HepG2 (cell line): ENCODE measurements around the gene LSR. TPM values are rescaled to one million over a fixed set of nuclear protein-coding genes. Genes with fewer than 3 reads are reported as not detected.
A peak's percentile ranks its signal among the peaks of the same experiment; 100 is the strongest.

Source experiments
- ATAC-seq: fragments of 200-7000 bp; cut with Tn5 transposase; 3 replicates; pipeline ENCODE4 v1.9.1; 2020; ENCODE audit warnings: mild to moderate bottlenecking, moderate library complexity
- BruUV-seq: library from RNA; stranded (reverse); fragments of 400-500 nt; replicated peaks from 2 replicates; lab custom pipeline; 2021; lab: Mats Ljungman, UMichigan
- CTCF ChIA-PET: fragments of 300-600 bp; formaldehyde crosslinking; extraction: SDS; loops from one replicate; lab custom pipeline; 2021; ENCODE audit warnings: low total read pairs, inconsistent platforms, low intra/inter-chr PET ratio; lab: Yijun Ruan, JAX
- POLR2A ChIA-PET: fragments of 350-600 bp; sonication (Branson Sonifier 250); formaldehyde crosslinking; loops from one replicate; lab custom pipeline; 2020; ENCODE audit warnings: antibody characterized with exemption, inconsistent platforms; lab: Yijun Ruan, JAX
- DNase-seq: peaks from one replicate; pipeline ENCODE4 v3.0.0-alpha.2; 2015; ENCODE audit warnings: low spot score
- FAIRE-seq: peaks from 3 replicates; lab custom pipeline; 2011; peaks lifted over from hg19 to GRCh38; lab: Jason Lieb, UNC
- H2AFZ ChIP-seq: one replicate; pipeline ENCODE4 v1.6.1; 2011; ENCODE audit warnings: low read length, inconsistent platforms
- H3K27ac ChIP-seq: fragments of 300-600 bp; 3 replicates; pipeline ENCODE4 v1.8.0; 2011; ENCODE audit warnings: mixed run types, mild to moderate bottlenecking, mixed read lengths, low read length, inconsistent platforms; ENCODE audit not compliant: insufficient read depth; ENCODE audit errors: extremely low read length
- H3K27me3 ChIP-seq, 2 experiments: fragments of 200-600 bp in 1 of 2; 2 replicates in 1 of 2; 3 replicates in 1 of 2; pipeline versions ENCODE4 v1.6.0 to v1.8.0; 2011; ENCODE audit warnings: low read length in 2 of 2, mild to moderate bottlenecking in 2 of 2, moderate library complexity in 2 of 2, inconsistent platforms in 1 of 2; ENCODE audit not compliant: insufficient read depth in 2 of 2, control insufficient read depth in 1 of 2
- H3K36me3 ChIP-seq, 2 experiments: fragments of 200-600 bp in 1 of 2; replicated peaks in 1 of 2; 2 replicates in 1 of 2; 3 replicates in 1 of 2; pipeline versions ENCODE4 v1.5.1 to v1.8.0; 2011; ENCODE audit warnings: low read length in 2 of 2, inconsistent platforms in 1 of 2; ENCODE audit not compliant: insufficient read depth in 2 of 2, control insufficient read depth in 1 of 2
- H3K4me1 ChIP-seq: 2 replicates; pipeline ENCODE4 v1.5.1; 2012; ENCODE audit warnings: low read length, inconsistent platforms; ENCODE audit not compliant: insufficient read depth
- H3K4me2 ChIP-seq: 2 replicates; pipeline ENCODE4 v1.6.0; 2011; ENCODE audit warnings: low read depth, low read length, inconsistent platforms
- H3K4me3 ChIP-seq, 3 experiments: fragments of 200-600 bp in 1 of 3; sonication (generic), shearing (Covaris generic) in 1 of 3; replicated peaks in 1 of 3; 2 replicates each; pipeline ENCODE4 v1.5.1; 2011 to 2016; ENCODE audit warnings: low read length in 3 of 3, inconsistent platforms in 2 of 3, low read depth in 2 of 3, mild to moderate bottlenecking in 2 of 3, control low read depth in 1 of 3, mixed read lengths in 1 of 3; ENCODE audit not compliant: insufficient read depth in 1 of 3
- H3K79me2 ChIP-seq: one replicate; pipeline ENCODE4 v1.6.1; 2011; ENCODE audit warnings: low read length, inconsistent platforms; ENCODE audit not compliant: insufficient read depth
- H3K9ac ChIP-seq: 2 replicates; pipeline ENCODE4 v1.6.0; 2011; ENCODE audit warnings: mild to moderate bottlenecking, low read depth, low read length, inconsistent platforms; ENCODE audit not compliant: insufficient read depth
- H3K9me3 ChIP-seq: 2 replicates; pipeline ENCODE4 v1.5.1; 2012; ENCODE audit warnings: mild to moderate bottlenecking, low read length
- H4K20me1 ChIP-seq: 2 replicates; pipeline ENCODE4 v1.6.0; 2011; ENCODE audit warnings: inconsistent platforms, mild to moderate bottlenecking, low read length, moderate library complexity; ENCODE audit not compliant: insufficient read depth
- BCL3 ChIP-seq: sonication (generic); formaldehyde crosslinking; IDR thresholded peaks from 2 replicates; pipeline ENCODE4 v1.5.1; 2020; ENCODE audit warnings: mild to moderate bottlenecking, missing genetic modification reagents, moderate library complexity
- SKI ChIP-seq: fragments of 450-650 bp; IDR thresholded peaks from one replicate; pipeline ENCODE4 v1.6.1; 2018; ENCODE audit warnings: mild to moderate bottlenecking; ENCODE audit not compliant: partially characterized antibody
- ZNF572 ChIP-seq: sonication (generic); formaldehyde crosslinking; IDR thresholded peaks from 2 replicates; pipeline ENCODE4 v1.5.1; 2020; ENCODE audit warnings: mild to moderate bottlenecking, missing genetic modification reagents
- ZNF841 ChIP-seq: sonication (generic); formaldehyde crosslinking; IDR thresholded peaks from 2 replicates; pipeline ENCODE4 v1.8.1; 2023; ENCODE audit warnings: missing genetic modification reagents, borderline replicate concordance
- WGBS: methylation state at CpG from one replicate; pipeline ENCODE4 v1.1.6; 2017; ENCODE audit warnings: low lambda C conversion rate; 5-methylcytosine and 5-hydroxymethylcytosine counted together
- in situ Hi-C: cut with HindIII; loops from 2 replicates; pipeline ENCODE4 v1.10.0; 2017; ENCODE audit warnings: low pct_unique_long_range_greater_than_20kb; ENCODE audit not compliant: extremely low pct_ligation_motif_present
- intact Hi-C: fragments of 100-400 bp; cut with micrococcal nuclease; formaldehyde crosslinking; loops from one replicate; pipeline ENCODE4 v1.10.0; 2022; ENCODE audit not compliant: unreplicated experiment
- polyA plus RNA-seq, 8 experiments: library from polyadenylated mRNA; depleted of rRNA in 3 of 8; stranded (reverse) in 7 of 8; unstranded in 1 of 8; fragments of >200 nt; fragmentation: Illumina TruSeq in 4 of 8; extraction: Trizol in 4 of 8; gene quantifications; 2 replicates each; pipeline versions ENCODE4 v1.2.1 to v1.2.3, GENCODE V29; 2011 to 2016; ENCODE audit warnings: low read depth in 4 of 8, missing spikeins in 1 of 8, mixed read lengths in 1 of 8; ENCODE audit not compliant: insufficient read depth in 1 of 8
- total RNA-seq, 5 experiments: library from RNA; depleted of rRNA; stranded (reverse); fragments of >200 nt; fragmentation: Illumina TruSeq; extraction: Trizol; gene quantifications; 2 replicates each; pipeline ENCODE4 v1.2.3, GENCODE V29; 2016; ENCODE audit warnings: low read depth in 1 of 5
- TF ChIP-seq, protein P1 (sequence below), 2 experiments: sonication (generic) in 1 of 2; formaldehyde crosslinking in 1 of 2; IDR thresholded peaks; 2 replicates each; pipeline versions ENCODE4 v1.5.1 to v1.6.1; 2011 to 2020; ENCODE audit warnings: borderline replicate concordance in 1 of 2, low read depth in 1 of 2, low read length in 1 of 2, mild to moderate bottlenecking in 1 of 2, missing genetic modification reagents in 1 of 2, moderate library complexity in 1 of 2
- TF ChIP-seq, protein P2 (sequence below): sonication (generic); formaldehyde crosslinking; IDR thresholded peaks from 2 replicates; pipeline ENCODE4 v1.5.0; 2020; ENCODE audit warnings: mild to moderate bottlenecking, missing genetic modification reagents, borderline replicate concordance
- TF ChIP-seq, protein P3 (sequence below): sonication (generic); formaldehyde crosslinking; IDR thresholded peaks from 2 replicates; pipeline ENCODE4 v1.8.1; 2023; ENCODE audit warnings: mild to moderate bottlenecking, inconsistent platforms, moderate library complexity, missing genetic modification reagents, borderline replicate concordance

The LSR gene
- total and polyA plus RNA-seq, 2 of the 13 experiments (the other 11 are each of a cell fraction or from before 2014, with no cell fraction given), result 29.2 to 79.2 TPM

- Histone ChIP-seq H3K79me2 (peaks cover 18% of the 10 kb centered on the region), H3K4me2 (peak within 1 kb of the TSS; percentile 68), H3K9ac (peak within 1 kb of the TSS; percentile 79), H3K36me3 (peaks cover 18 to 51% of the 10 kb centered on the region in 2 experiments), H3K4me3 (peak within 1 kb of the TSS; percentile 79 to 97 (median 79)), H3K4me1 (peaks cover 20% of the 10 kb centered on the region), H4K20me1 (no peaks in the 10 kb centered on the region), H2AFZ (no peak within 1 kb of the TSS), H3K27me3 (no peaks in the 10 kb centered on the region), H3K9me3 (no peaks in the 10 kb centered on the region), H3K27ac (peak within 1 kb of the TSS; percentile 92)
- in situ Hi-C loops (no loop called here), intact Hi-C loops (loop anchor here (1.0 to 5.0 kb wide), 2 partner anchors 15 to 189 kb away; no protein-coding TSS in a partner anchor)
- DNase-seq (peak; percentile 72), ATAC-seq (no peak), FAIRE-seq (no peak)
- WGBS, result 0% methylated on average over 15 of the region's 126 CpGs
- BruUV-seq, result no TSS peak
- ChIA-PET POLR2A (interaction anchor here (0.6 to 2.1 kb wide), 7 partner anchors 10 to 434 kb away, joined by 3 to 10 read pairs (median 3); partner anchors contain the start of gene HAMP), CTCF (interaction anchor here (0.7 to 1.6 kb wide), 3 partner anchors 20 to 84 kb away, joined by 3 to 9 read pairs (median 4); partner anchors contain the start of gene LSR)
- TF ChIP-seq, protein P1, sequence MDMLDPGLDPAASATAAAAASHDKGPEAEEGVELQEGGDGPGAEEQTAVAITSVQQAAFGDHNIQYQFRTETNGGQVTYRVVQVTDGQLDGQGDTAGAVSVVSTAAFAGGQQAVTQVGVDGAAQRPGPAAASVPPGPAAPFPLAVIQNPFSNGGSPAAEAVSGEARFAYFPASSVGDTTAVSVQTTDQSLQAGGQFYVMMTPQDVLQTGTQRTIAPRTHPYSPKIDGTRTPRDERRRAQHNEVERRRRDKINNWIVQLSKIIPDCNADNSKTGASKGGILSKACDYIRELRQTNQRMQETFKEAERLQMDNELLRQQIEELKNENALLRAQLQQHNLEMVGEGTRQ (IDR thresholded peaks at IDR 0.05; ENCODE audit: low read depth, low read length), result peak; percentile 39; the same call in 1 of the 2 replicates
- TF ChIP-seq, protein P1 (CRISPR knock-in tag; IDR thresholded peaks at IDR 0.05; ENCODE audit: borderline replicate concordance), result no peak
- TF ChIP-seq, protein P2, sequence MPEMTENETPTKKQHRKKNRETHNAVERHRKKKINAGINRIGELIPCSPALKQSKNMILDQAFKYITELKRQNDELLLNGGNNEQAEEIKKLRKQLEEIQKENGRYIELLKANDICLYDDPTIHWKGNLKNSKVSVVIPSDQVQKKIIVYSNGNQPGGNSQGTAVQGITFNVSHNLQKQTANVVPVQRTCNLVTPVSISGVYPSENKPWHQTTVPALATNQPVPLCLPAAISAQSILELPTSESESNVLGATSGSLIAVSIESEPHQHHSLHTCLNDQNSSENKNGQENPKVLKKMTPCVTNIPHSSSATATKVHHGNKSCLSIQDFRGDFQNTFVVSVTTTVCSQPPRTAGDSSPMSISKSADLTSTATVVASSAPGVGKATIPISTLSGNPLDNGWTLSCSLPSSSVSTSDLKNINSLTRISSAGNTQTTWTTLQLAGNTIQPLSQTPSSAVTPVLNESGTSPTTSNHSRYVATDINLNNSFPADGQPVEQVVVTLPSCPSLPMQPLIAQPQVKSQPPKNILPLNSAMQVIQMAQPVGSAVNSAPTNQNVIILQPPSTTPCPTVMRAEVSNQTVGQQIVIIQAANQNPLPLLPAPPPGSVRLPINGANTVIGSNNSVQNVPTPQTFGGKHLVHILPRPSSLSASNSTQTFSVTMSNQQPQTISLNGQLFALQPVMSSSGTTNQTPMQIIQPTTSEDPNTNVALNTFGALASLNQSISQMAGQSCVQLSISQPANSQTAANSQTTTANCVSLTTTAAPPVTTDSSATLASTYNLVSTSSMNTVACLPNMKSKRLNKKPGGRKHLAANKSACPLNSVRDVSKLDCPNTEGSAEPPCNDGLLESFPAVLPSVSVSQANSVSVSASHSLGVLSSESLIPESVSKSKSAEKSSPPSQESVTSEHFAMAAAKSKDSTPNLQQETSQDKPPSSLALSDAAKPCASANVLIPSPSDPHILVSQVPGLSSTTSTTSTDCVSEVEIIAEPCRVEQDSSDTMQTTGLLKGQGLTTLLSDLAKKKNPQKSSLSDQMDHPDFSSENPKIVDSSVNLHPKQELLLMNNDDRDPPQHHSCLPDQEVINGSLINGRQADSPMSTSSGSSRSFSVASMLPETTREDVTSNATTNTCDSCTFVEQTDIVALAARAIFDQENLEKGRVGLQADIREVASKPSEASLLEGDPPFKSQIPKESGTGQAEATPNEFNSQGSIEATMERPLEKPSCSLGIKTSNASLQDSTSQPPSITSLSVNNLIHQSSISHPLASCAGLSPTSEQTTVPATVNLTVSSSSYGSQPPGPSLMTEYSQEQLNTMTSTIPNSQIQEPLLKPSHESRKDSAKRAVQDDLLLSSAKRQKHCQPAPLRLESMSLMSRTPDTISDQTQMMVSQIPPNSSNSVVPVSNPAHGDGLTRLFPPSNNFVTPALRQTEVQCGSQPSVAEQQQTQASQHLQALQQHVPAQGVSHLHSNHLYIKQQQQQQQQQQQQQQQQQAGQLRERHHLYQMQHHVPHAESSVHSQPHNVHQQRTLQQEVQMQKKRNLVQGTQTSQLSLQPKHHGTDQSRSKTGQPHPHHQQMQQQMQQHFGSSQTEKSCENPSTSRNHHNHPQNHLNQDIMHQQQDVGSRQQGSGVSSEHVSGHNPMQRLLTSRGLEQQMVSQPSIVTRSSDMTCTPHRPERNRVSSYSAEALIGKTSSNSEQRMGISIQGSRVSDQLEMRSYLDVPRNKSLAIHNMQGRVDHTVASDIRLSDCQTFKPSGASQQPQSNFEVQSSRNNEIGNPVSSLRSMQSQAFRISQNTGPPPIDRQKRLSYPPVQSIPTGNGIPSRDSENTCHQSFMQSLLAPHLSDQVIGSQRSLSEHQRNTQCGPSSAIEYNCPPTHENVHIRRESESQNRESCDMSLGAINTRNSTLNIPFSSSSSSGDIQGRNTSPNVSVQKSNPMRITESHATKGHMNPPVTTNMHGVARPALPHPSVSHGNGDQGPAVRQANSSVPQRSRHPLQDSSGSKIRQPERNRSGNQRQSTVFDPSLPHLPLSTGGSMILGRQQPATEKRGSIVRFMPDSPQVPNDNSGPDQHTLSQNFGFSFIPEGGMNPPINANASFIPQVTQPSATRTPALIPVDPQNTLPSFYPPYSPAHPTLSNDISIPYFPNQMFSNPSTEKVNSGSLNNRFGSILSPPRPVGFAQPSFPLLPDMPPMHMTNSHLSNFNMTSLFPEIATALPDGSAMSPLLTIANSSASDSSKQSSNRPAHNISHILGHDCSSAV (CRISPR knock-in tag), result no peak
- TF ChIP-seq SKI (peak; percentile 32), BCL3 (no peak), ZNF572 (CRISPR knock-in tag) (no peak), ZNF841 (CRISPR knock-in tag) (no peak)
- TF ChIP-seq, protein P3, sequence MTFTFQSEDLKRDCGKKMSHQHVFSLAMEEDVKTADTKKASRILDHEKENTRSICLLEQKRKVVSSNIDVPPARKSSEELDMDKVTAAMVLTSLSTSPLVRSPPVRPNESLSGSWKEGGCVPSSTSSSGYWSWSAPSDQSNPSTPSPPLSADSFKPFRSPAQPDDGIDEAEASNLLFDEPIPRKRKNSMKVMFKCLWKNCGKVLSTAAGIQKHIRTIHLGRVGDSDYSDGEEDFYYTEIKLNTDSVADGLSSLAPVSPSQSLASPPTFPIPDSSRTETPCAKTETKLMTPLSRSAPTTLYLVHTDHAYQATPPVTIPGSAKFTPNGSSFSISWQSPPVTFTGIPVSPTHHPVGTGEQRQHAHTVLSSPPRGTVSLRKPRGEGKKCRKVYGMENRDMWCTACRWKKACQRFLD (CRISPR knock-in tag), result no peak
These were observed 20.0 kb downstream of the LSR start, which contains the start of gene USF2 for GRCh38 chr19:35268536-35269437. Gene USF2 (plus strand): TSS chr19:35268962. CDS start chr19:35269102, 140 bp downstream.
